Activated CD4-positive, alpha-beta T cell treated with anti-CD3 and anti-CD28 coated beads, Interleukin-2, amount 10 ng/mL, durations not matched to agents 7 days and 5 days (primary cell): Measurements from ENCODE around the gene PPM1L. TPM values are rescaled to one million over a fixed set of nuclear protein-coding genes. Genes with fewer than 3 reads are reported as not detected.
"Not testable (repeated sequence)": the region's sequence is repeated elsewhere in the genome, so short reads cannot be mapped to it uniquely, and the experiment has no call there.

Experiments
- CTCF ChIA-PET: fragments of 350-600 bp; sonication (Branson Sonifier 250); formaldehyde crosslinking; loops from one replicate; lab custom pipeline; 2021; ENCODE audit warnings: antibody characterized with exemption; lab: Charles Lee
- POLR2A ChIA-PET: fragments of 350-600 bp; sonication (Branson Sonifier 250); formaldehyde crosslinking; loops from one replicate; lab custom pipeline; 2021; ENCODE audit warnings: antibody characterized with exemption; lab: Charles Lee
- DNase-seq: peaks from one replicate; pipeline ENCODE4 v3.0.0-alpha.2; 2020
- H3K27ac Mint-ChIP-seq: one replicate; pipeline ENCODE4 v1.8.0; 2021; ENCODE audit warnings: mild to moderate bottlenecking, moderate library complexity, mixed read lengths
- H3K27me3 Mint-ChIP-seq: one replicate; pipeline ENCODE4 v1.8.0; 2021; ENCODE audit warnings: mixed read lengths
- H3K36me3 Mint-ChIP-seq: one replicate; pipeline ENCODE4 v1.8.0; 2021; ENCODE audit warnings: low read depth, mixed read lengths
- H3K4me1 Mint-ChIP-seq: one replicate; pipeline ENCODE4 v1.8.0; 2021; ENCODE audit warnings: mixed read lengths
- H3K4me3 Mint-ChIP-seq: one replicate; pipeline ENCODE4 v1.8.0; 2021; ENCODE audit warnings: mild to moderate bottlenecking, moderate library complexity, mixed read lengths
- H3K9me3 Mint-ChIP-seq: one replicate; pipeline ENCODE4 v1.8.0; 2021; ENCODE audit warnings: mixed read lengths
- total RNA-seq, 2 experiments: library from RNA; stranded (reverse); gene quantifications; one replicate each; pipeline ENCODE4 v1.2.3, GENCODE V29; 2021

PPM1L gene
- 1 to 10 TPM; 5.4 to 5.8 TPM for total RNA-seq

GRCh38 chr3:160755776-160756304 lies at the start of gene PPM1L:
TSS of gene PPM1L (plus strand) at chr3:160756231.
- CTCF ChIA-PET: interaction anchor here (0.5 to 1.4 kb wide), 4 partner anchors 46 to 450 kb away, joined by 3 to 4 read pairs (median 3); no protein-coding TSS in a partner anchor
- DNase-seq: peak; percentile 62
- peaks cover 10% of the 10 kb centered on the region for H3K27me3 Mint-ChIP-seq
- peak within 1 kb of the TSS; percentile 100 for H3K4me3 Mint-ChIP-seq
- POLR2A ChIA-PET: interaction anchor here (0.6 to 0.7 kb wide), 2 partner anchors 13 to 453 kb away, joined by 3 read pairs; no protein-coding TSS in a partner anchor
- peak within 1 kb of the TSS; percentile 98 for H3K27ac Mint-ChIP-seq
- H3K4me1 Mint-ChIP-seq: peaks cover 33% of the 10 kb centered on the region
- no peaks in the 10 kb centered on the region for H3K9me3 Mint-ChIP-seq
- H3K36me3 Mint-ChIP-seq: peaks cover 3% of the 10 kb centered on the region

GRCh38 chr3:160707187-160707794 lies 48.7 kb upstream of the PPM1L start:
- Mint-ChIP-seq H3K9me3 (no peaks in the 10 kb centered on the region), H3K4me1 (no peaks in the 10 kb centered on the region), H3K27ac (no peak overlapping the region), H3K4me3 (no peak overlapping the region), H3K27me3 (peaks cover 34% of the 10 kb centered on the region), H3K36me3 (no peaks in the 10 kb centered on the region)
- ChIA-PET CTCF (no interaction called here), POLR2A (no interaction called here)
- DNase-seq: peak; percentile 57

DNA sequence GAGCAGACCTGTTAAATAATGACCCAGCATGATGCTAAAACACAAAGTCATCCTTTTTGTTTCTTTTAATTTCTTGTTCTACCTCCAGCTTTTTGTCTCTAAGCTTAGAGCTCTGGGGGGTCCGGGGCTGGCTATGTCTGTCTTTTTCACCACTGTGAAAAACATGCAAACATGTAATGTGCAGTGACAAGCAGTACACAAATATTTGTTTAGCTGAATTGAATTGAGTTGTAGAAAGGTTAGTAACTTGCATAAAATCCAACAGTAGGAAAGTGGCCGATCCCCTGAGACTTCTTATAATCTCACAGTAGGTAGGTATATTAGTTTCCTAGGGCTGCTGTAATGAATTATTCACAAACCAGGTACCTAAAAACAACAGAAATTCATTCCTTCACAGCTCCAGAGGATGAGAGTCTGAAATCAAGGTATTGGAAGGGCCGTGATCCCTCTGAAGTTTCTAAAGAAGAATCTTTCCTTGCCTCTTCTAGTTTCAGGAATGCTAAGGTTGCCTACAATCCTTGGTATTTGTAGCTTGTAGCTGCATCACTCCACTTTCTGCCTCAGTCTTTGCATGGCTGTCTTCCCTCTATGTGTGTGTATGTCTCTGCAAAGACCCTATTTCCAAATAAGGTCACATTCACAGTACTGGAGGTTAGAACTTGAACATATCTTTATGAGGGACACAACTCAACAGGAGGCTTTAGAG lies 46.4 kb upstream of the PPM1L start:
- Mint-ChIP-seq H3K4me3 (no peak overlapping the region), H3K27ac (no peak overlapping the region), H3K27me3 (peaks cover 28% of the 10 kb centered on the region), H3K9me3 (no peaks in the 10 kb centered on the region), H3K4me1 (no peaks in the 10 kb centered on the region), H3K36me3 (no peaks in the 10 kb centered on the region)
- ChIA-PET CTCF (no interaction called here), POLR2A (no interaction called here)
- no peak for DNase-seq

GRCh38 chr3:160713144-160713543 lies 42.9 kb upstream of the PPM1L start:
- H3K4me1 Mint-ChIP-seq, H3K36me3 Mint-ChIP-seq, DNase-seq, CTCF ChIA-PET, H3K9me3 Mint-ChIP-seq, H3K4me3 Mint-ChIP-seq, POLR2A ChIA-PET, H3K27ac Mint-ChIP-seq: not testable (repeated sequence)
- peaks cover 16% of the 10 kb centered on the region for H3K27me3 Mint-ChIP-seq

DNA sequence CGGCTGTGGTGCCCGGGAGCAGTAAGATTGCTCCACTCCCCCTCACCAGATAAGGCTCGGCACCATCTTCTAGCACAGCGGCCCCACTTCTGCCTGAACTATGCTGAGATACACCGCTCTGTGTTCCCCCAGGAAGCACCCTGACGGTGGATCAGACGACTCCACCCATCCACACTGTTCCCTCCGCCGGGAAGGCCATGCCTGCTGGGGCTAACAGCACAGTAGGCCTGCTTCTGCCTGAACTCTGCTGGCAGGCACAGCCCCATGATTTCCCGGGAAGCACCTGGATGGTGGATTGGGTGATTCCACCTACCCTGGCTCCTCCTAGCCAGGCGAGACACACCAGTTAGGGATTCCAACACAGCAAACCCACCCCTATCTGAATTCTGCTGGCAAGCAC lies 36.3 kb upstream of the PPM1L start:
- peaks cover 20% of the 10 kb centered on the region for H3K27me3 Mint-ChIP-seq
- no peak overlapping the region for H3K4me3 Mint-ChIP-seq
- H3K36me3 Mint-ChIP-seq: no peaks in the 10 kb centered on the region
- no peaks in the 10 kb centered on the region for H3K4me1 Mint-ChIP-seq
- DNase-seq: no peak
- ChIA-PET CTCF (no interaction called here), POLR2A (no interaction called here)
- no peaks in the 10 kb centered on the region for H3K9me3 Mint-ChIP-seq
- no peak overlapping the region for H3K27ac Mint-ChIP-seq

DNA sequence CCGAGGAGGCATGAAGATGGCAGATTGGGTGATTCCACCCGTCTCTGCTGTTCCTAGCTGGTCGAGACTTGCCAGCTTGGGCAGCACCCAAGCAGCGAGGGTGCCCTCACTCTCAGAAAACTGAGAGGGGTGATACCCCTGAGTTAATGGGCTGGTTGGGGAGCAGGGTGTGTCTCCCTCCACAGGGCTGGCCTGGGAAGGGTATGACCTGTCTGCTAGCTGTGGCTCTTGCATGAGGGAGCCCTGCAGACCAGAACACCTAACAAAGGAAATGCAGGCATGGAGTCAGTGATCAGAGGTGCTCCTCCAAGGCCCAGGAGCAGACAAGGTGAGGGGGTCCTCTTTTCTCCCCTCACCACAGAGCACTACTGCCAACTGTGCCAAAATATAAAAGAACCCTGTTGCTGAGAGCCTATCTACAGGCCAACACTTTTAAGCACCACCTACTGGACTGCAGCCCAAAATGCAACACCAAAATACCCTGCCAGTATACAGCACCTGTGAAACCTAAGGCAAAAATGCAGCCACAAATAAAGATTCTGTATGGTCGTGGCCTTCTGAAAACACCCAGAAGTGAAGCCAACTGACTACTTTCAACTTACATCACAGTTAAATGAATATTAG lies 35.8 kb upstream of the PPM1L start:
- POLR2A ChIA-PET: no interaction called here
- no peak for DNase-seq
- peaks cover 24% of the 10 kb centered on the region for H3K27me3 Mint-ChIP-seq

GRCh38 chr3:160722331-160722730 lies 33.7 kb upstream of the PPM1L start:
- POLR2A ChIA-PET: no interaction called here

More for the DNA sequence above, 35.8 kb upstream of the PPM1L start:
- H3K36me3 Mint-ChIP-seq: no peaks in the 10 kb centered on the region
- no peaks in the 10 kb centered on the region for H3K4me1 Mint-ChIP-seq
- no peak overlapping the region for H3K4me3 Mint-ChIP-seq
- H3K27ac Mint-ChIP-seq: no peak overlapping the region
- H3K9me3 Mint-ChIP-seq: no peaks in the 10 kb centered on the region
- CTCF ChIA-PET: no interaction called here

GRCh38 chr3:160725338-160725737 lies 30.7 kb upstream of the PPM1L start:
- DNase-seq: no peak
- H3K4me1 Mint-ChIP-seq: no peaks in the 10 kb centered on the region
- H3K27me3 Mint-ChIP-seq: peaks cover 24% of the 10 kb centered on the region
- no peaks in the 10 kb centered on the region for H3K9me3 Mint-ChIP-seq
- no peak overlapping the region for H3K27ac Mint-ChIP-seq
- POLR2A ChIA-PET: no interaction called here
- H3K4me3 Mint-ChIP-seq: no peak overlapping the region
- H3K36me3 Mint-ChIP-seq: no peaks in the 10 kb centered on the region
- CTCF ChIA-PET: no interaction called here

More at GRCh38 chr3:160722331-160722730, 33.7 kb upstream of the PPM1L start:
- H3K4me3 Mint-ChIP-seq: no peak overlapping the region
- H3K27me3 Mint-ChIP-seq: peaks cover 24% of the 10 kb centered on the region
- H3K36me3 Mint-ChIP-seq: no peaks in the 10 kb centered on the region
- H3K9me3 Mint-ChIP-seq: no peaks in the 10 kb centered on the region
- H3K4me1 Mint-ChIP-seq: no peaks in the 10 kb centered on the region
- no peak overlapping the region for H3K27ac Mint-ChIP-seq
- DNase-seq: no peak
- CTCF ChIA-PET: no interaction called here

- DNase-seq: no peak
- no peak overlapping the region for H3K4me3 Mint-ChIP-seq
- H3K27ac Mint-ChIP-seq: no peak overlapping the region
- H3K36me3 Mint-ChIP-seq: no peaks in the 10 kb centered on the region
- no peaks in the 10 kb centered on the region for H3K4me1 Mint-ChIP-seq
- ChIA-PET CTCF (interaction anchor here (0.6 kb wide), 1 partner anchor 256 kb away, joined by 4 read pairs; no protein-coding TSS in a partner anchor), POLR2A (no interaction called here)
- no peaks in the 10 kb centered on the region for H3K9me3 Mint-ChIP-seq
- peaks cover 12% of the 10 kb centered on the region for H3K27me3 Mint-ChIP-seq
Observed at GRCh38 chr3:160735826-160736225, 20.2 kb upstream of the PPM1L start.

GRCh38 chr3:160738048-160738447 lies 18.0 kb upstream of the PPM1L start:
- no peak overlapping the region for H3K27ac Mint-ChIP-seq
- no peak for DNase-seq
- POLR2A ChIA-PET: no interaction called here
- CTCF ChIA-PET: no interaction called here
- no peak overlapping the region for H3K4me3 Mint-ChIP-seq
- no peaks in the 10 kb centered on the region for H3K4me1 Mint-ChIP-seq
- H3K27me3 Mint-ChIP-seq: peaks cover 20% of the 10 kb centered on the region
- no peaks in the 10 kb centered on the region for H3K36me3 Mint-ChIP-seq
- no peaks in the 10 kb centered on the region for H3K9me3 Mint-ChIP-seq

- Mint-ChIP-seq H3K4me1 (no peaks in the 10 kb centered on the region), H3K9me3 (no peaks in the 10 kb centered on the region), H3K36me3 (no peaks in the 10 kb centered on the region), H3K27ac (no peak overlapping the region), H3K27me3 (peaks cover 19% of the 10 kb centered on the region), H3K4me3 (no peak overlapping the region)
- DNase-seq: no peak
- ChIA-PET CTCF (interaction anchor here (0.7 kb wide), 1 partner anchor 58 kb away, joined by 3 read pairs; no protein-coding TSS in a partner anchor), POLR2A (no interaction called here)
Observed at GRCh38 chr3:160739079-160739478, 17.0 kb upstream of the PPM1L start.

DNA sequence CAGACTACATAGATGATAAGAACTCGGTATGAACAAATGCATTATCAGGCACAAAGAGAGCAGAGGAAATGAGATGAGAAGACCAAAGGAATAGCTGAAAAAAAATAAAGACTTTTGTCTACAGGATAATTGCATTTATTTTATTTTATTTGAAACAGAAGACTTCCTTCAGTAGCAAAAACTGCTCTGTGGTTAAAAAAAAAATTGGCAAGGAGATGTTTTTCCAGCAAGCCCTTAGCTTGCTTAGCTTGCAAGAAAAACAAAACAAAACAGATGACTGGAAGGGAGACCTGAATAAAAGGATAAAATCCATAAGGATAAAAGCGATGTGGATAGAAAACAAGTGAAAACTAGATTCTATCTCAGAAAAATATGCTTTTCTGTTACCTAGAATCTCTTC lies 9.1 kb upstream of the PPM1L start:
- no peak overlapping the region for H3K4me3 Mint-ChIP-seq
- peaks cover 1% of the 10 kb centered on the region for H3K4me1 Mint-ChIP-seq
- DNase-seq: no peak
- H3K36me3 Mint-ChIP-seq: no peaks in the 10 kb centered on the region
- CTCF ChIA-PET: no interaction called here
- H3K27ac Mint-ChIP-seq: no peak overlapping the region
- no peaks in the 10 kb centered on the region for H3K9me3 Mint-ChIP-seq
- POLR2A ChIA-PET: no interaction called here
- peaks cover 18% of the 10 kb centered on the region for H3K27me3 Mint-ChIP-seq

GRCh38 chr3:160747422-160747821 lies 8.6 kb upstream of the PPM1L start:
- Mint-ChIP-seq H3K36me3 (no peaks in the 10 kb centered on the region), H3K27me3 (peaks cover 18% of the 10 kb centered on the region), H3K4me3 (no peak overlapping the region), H3K4me1 (peaks cover 1% of the 10 kb centered on the region), H3K9me3 (no peaks in the 10 kb centered on the region), H3K27ac (no peak overlapping the region)
- CTCF ChIA-PET: no interaction called here
- POLR2A ChIA-PET: no interaction called here
- no peak for DNase-seq
